HG03520 (cell line): ENCODE data around the gene TUBA3E.
"Not testable (repeated sequence)": the region's sequence is repeated elsewhere in the genome, so short reads cannot be mapped to it uniquely, and the experiment has no call there.

Experiments
- ATAC-seq: cut with Tn5 transposase; IDR thresholded peaks from one replicate; pipeline ENCODE4 v1.9.1; 2021; ENCODE audit warnings: mild to moderate bottlenecking, moderate library complexity; ENCODE audit not compliant: unreplicated experiment

TUBA3E gene

DNA sequence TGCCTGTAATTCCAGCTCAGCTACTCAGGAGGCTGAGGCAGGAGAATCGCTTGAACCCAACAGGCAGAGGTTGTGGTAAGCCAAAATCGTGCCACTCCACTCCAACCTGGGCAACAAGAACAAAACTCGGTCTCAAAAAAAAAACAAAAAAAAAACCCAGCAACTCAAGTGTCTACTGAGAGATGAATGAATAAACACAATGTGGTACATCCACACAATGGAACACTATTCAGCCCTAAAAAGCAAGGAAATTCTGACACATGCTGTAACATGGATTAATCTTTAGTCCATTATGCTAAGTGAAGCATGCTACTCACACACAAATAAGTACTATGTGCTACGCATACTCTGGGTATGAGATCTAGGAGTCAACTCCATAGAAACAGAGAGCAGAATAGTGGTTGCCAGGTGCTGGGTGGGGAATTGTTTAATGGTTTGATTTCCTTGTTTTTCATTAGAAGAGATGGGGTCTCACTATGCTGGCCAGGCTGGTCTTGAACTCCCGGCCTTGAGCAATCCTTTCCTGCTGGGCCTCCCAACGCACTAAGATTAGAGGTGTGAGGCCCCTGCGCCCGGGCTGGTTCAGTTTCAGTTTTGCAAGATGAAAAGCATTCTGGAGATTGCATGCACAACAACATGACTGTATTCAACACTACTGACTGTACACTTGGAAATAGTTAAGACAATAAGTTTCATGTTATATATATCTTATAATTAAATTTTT lies 32.8 kb downstream of the TUBA3E start:
- no peak for ATAC-seq

- no peak for ATAC-seq
These were observed 35.3 kb downstream of the TUBA3E start for GRCh38 chr2:130162968-130163367.

DNA sequence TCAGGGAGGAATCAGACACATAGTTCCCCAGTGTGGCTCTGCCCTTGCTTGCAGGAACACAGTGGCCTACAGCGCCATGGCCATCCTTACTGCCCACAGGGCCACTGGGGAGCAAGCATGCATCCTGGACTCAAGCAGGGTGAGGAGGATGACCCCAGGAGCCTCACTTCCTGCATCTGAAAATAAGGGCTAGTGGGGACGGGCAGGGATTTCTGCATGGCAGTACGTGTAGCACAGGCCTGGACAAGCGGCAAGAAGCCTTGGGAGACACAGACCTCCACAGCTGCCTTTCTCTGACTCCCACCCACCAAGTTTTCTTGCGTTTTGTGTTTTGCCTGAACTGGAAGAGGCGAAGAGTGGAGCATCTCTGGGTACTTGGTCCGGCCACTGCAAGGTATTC lies 35.8 kb downstream of the TUBA3E start:
- ATAC-seq: not testable (repeated sequence)

- ATAC-seq: not testable (repeated sequence)
These were observed 37.2 kb downstream of the TUBA3E start for GRCh38 chr2:130160838-130161705.

GRCh38 chr2:130160131-130160530 lies 38.1 kb downstream of the TUBA3E start:
- ATAC-seq: no peak

GRCh38 chr2:130159376-130159775 lies 38.9 kb downstream of the TUBA3E start:
- ATAC-seq: not testable (repeated sequence)

- ATAC-seq: no peak
These were observed 39.6 kb downstream of the TUBA3E start for GRCh38 chr2:130158631-130159030.

DNA sequence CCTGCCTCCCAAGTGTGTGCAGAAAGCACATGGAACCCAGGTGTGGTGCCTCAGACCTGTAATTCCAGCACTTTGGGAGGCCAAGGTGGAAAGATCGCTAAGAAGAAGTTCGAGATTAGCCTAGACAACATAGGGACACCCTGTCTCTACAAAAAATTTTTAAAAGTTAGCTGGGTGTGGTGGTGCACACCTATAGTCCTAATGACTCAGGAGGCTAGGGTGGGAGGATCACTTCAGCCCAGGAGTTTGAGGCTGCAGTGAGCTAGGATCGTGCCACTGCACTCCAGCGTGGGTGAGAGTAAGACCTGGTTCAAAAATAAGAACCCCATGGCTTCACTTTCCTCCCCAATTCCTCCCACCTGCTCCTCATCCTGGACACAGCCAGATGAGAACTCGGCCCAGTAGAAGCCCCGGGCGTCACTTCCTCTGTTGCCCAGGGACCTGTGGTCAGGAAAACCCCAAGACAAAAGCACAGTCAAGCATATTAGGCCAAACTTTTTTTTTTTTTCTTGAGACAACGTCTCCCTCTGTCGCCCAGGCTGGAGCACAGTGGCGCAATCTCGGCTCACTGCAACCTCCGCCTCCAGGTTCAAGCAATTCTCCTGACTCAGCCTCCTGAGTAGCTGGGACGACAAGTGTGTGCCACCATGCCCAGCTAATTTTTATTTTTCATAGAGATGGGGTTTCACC lies 40.3 kb downstream of the TUBA3E start:
- ATAC-seq: peak; percentile 80

GRCh38 chr2:130157354-130157753 lies 40.9 kb downstream of the TUBA3E start:
- ATAC-seq: not testable (repeated sequence)

GRCh38 chr2:130156624-130157004 lies 41.6 kb downstream of the TUBA3E start:
- ATAC-seq: no peak

DNA sequence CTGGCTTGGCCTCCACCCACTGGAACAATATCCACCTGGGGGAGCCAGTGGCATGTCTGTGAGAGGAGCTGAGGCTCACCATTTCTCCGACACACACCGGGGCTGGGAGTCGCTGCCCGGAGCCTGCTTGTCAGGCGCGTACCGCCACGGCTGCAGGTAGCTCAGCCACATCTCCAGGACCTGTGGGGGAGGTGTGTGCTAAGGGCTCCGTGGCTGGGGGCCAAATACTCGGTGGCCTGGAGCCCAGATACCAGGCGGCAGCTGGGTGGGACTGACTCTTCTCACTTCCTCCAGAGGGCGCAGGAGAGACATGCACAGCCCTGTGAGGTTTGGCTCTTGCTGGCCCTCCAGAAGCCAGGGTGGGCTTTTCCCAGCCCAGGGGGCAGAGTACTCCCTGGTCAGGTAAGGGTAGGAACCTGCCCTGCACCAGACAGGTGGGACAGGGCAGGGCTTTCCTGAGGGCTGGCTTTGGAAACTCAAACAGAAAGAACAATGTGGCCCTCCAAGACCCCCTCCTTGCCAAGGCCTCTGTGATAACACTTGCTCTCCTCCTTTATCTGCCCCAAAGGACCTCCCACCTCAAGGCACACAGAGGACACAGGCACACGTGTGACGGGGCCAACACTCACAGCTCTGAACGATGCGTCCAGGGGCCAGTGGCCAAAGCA lies 42.1 kb downstream of the TUBA3E start:
- ATAC-seq: not testable (repeated sequence)

DNA sequence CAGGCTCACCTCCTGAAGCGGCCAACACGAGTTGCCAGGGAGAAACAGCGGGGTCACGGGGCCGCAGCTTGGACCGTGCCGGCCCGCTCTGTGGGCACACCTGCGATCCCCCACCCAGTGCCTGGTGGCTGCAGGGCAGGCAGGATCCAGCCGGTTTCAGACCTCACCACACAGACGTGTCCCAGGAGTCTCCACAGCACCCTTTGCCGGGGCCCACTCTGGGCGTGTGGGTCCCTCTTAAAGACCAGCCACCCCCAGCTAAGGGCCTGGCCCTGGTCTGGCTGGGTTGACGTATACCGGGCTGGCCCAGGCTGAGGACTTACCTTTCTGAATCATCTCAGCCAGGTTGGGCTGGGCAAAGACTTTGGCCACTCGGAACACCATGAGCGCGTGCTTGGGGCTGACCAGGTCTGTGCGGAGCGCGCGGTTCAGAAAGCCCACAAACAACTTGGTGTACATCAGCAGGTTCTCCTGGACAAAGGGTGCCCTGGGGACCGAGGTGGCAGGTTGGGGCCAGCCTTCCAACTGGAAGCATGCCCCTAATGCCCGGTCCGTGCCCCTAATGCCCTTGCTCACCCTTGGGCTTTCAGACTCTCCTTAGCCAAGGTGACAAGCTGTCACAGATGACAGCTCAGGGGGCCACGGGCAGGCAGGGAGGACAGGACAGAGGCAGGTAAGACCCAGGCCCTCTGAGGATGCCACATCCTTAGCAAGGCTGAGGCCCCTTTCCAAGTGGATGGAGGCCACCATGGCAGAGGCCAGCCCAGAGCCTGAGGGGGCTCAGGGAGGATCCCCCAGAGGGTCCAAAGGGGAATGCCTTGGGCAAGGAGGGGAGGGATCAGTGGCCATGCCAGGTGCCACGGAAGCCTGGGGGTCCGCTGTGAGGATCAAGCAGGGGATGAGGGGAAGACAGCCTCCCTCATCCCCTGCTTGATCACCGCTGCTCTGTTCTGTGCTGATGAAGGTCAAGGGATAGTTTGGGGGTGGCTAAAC lies 43.2 kb downstream of the TUBA3E start:
- ATAC-seq: no peak

- not testable (repeated sequence) for ATAC-seq
These were observed 43.8 kb downstream of the TUBA3E start for GRCh38 chr2:130154423-130154770.

DNA sequence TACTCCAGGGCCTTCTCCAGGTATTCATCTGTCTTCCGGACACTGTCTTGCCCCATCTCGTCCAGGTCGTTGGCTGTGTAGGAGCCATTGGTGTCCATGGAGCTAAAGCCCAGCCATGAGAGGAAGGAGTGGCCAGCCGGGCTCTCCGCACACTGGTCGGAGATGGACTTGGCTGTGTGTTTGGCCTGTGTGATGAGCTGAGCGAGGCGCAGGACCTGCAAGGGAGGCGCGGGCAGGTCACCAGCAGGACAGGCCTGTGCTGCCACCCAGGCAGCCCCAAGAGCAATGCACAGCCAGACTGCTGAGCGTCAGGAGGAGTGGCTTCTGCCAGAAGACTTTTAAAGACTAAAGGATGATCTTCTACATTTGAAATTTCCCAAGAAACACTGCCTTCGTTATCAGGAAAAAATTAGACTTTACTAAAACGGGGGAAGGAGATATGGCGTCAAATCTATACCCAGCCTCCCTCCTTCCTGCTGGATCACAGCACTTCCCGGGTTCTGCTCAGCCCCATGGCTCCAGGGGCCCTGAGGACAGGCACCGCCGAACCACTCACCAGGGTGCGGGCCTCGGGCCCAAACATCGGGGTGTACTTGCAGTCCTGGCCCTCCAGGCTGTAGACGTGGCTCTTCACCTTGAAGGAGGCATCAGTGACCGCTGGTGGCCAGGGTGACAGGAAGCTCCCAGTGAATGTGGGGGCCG lies 44.4 kb downstream of the TUBA3E start:
- ATAC-seq: not testable (repeated sequence)

DNA sequence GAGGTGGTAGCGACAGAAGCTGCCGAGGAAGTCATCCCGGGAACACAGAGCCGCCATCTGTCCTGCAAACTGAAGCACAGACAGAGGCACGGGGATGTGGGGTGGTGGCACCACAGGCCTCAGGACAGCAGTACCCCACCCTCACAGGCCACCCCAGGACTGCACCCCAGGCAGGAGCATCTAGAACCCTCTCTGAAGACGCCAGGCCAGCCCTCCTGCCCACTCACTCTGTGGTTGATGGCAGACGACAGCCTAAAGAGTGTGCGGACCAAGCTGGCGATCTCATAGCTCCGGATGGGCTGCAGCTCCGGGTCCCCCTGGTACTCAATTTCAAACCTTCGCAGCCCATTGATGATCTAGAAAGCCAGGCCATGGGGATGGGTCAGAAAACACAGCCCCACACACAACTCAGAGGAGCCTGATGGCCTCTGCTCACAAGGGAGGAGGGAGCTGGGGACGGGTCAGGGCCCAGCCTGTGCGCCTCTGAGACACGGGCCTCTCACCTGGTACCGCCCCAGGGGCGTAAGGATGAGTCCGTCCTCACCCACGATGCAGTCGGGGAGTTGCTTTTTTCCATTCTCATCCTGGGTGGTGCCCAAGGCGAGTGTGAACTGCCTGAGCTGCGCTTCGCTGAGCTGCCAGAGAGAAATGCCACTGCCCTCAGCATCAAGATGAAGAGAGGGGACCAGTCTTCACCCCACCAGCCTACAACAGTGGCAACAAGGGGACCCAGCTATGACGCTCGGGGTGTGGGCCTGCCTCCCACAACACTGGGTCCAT lies 45.2 kb downstream of the TUBA3E start:
- no peak for ATAC-seq

GRCh38 chr2:130152136-130152815 lies 46.0 kb downstream of the TUBA3E start:
- ATAC-seq: not testable (repeated sequence)

- not testable (repeated sequence) for ATAC-seq
These were observed 47.1 kb downstream of the TUBA3E start for GRCh38 chr2:130151145-130151512.
